NK-92 treated with Interleukin-12 subunit alpha and Interleukin-12 subunit beta, amount 100 ng/mL, for 24 hours (cell line): ENCODE results near the gene UBTD1.
A peak's percentile ranks its signal among the peaks of the same experiment; 100 is the strongest.
"Not testable (repeated sequence)": the region's sequence is repeated elsewhere in the genome, so short reads cannot be mapped to it uniquely, and the experiment has no call there.

Experiments
- DNase-seq: peaks from one replicate; lab custom pipeline; 2025; lab: John Stamatoyannopoulos, UW

Gene UBTD1

DNA sequence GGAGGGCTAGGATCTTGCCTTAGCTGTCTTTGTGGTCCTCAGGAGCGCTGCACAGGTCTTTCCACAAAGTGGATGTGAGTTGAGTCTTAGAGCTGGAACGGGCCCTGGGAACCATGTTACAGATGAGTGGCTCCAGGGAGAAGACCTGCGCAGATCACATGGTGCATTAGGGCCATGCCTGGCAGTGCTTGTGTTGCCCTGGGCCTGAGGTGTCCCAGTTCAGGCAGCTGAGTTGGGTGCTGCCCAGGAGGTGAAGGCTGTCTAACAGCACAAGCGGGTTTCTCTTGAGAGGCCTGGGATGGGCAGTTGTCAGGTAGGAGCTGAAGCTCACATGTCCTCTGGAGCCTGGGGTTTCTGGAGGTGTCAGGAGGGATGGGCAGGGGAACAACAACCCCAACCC is 40.1 kb downstream of the UBTD1 start:
- DNase-seq = no peak

DNA sequence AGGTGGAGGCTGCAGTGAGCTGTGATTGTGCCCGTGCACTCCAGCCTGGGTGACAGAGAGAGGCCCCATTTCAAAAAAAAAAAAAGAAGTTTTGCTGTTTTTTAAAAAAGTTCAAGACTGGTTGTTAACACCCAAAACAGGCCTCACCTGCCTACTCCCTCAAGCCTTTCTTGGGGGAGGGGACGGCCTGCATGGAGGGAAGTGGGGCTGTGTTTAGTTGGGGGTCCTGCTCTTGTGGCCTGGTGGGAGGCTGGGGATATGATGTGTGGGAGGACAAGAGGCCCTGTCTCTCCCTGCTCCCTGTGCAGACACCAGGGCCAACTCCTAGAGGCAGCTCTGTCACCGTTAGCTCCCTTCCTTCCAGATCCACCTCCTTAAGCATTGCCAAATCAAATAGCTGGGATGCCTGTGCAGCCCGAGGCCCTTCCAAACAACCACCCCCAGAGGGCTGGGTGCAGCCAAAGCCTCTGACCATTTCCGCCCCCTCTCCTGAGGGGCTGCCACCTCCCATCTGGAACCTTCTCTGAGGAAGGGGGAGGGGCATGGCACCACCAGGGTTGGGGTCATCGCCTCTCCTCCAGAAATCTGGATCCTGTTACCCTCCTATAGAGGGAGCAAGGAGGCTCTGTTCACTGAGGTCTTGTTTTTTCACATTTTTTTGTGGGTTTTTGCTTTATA is 40.9 kb downstream of the UBTD1 start:
- DNase-seq = no peak

DNA sequence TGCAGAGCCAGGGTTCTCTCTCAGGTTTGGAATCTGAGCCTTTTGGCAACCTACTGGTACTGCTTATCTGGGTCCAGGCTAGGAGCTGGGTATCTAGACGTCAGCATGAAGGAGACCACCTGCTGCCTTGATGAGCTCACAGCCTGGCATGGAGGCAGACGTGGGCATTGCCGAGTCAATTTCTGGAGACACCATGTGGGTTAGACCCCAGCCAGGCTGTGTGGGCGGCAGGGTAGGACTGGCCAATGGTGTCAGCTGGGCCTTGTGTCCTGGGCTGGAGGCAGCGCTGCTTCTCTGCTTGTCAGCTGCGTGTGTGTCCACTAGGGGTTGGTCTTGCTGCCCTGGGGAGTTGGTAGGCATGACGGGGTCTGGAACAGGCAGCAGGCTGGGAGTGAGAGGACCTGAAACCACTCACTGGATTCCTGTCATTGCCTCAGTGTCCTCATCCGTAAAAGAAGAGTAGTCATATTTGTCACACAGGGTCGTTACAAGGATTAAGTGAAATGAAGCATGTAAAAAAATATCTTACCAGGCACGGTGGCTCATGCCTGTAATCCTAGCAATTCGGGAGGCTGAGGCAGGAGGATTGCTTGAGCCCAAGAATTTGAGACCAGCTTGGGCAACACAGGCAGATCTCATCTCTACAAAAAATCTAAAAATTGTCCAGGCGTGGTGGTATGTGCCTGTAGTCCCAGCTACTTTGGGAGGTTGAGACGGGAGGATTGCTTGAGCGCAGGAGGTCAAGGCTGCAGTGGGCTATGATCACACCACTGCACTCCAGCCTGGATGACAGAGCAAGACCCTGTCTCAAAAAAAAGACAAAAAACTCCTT is 42.2 kb downstream of the UBTD1 start:
- DNase-seq = no peak

DNA sequence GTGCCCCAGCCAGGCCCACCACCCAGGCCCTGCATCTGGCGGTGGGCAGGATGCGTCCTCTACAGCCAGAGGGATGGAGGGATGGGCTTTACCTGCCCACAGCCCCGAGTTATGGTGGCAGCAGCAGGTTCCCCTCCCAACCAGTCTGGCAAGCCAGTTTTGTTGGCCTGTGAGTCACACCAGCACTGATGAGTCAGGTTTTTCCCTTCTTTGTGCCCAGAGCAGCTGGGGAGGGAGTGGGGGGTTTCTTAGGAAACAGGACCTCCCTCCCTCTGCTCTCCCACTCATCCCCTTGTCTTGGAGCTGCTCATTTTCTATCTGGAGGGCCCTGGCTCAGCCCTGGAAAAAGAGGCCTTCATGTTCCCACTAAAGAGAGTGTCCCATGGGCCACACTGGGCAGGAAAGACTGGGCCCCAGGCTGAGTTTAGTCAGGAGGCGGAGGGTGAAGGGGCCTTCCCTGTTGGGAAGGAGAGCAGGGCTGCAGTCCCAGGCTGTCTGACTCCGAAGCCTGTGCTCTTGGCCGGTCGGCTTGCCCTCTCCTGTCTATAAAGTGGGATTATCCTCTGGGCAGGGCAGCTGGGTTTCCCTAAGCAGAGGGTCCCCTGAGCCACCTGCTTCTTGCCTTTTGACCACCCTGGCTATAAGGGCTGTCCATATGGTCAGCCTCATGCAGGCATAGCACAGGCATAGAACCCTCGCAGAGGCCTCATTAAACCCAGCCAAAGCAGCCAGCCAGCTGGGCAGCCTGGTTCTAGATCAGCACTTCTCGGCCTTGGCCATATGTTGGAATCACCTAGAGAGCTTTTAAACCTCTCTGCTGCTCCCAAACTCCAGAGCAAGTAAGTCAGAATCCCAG is 43.7 kb downstream of the UBTD1 start:
- DNase-seq = peak; percentile 40

DNA sequence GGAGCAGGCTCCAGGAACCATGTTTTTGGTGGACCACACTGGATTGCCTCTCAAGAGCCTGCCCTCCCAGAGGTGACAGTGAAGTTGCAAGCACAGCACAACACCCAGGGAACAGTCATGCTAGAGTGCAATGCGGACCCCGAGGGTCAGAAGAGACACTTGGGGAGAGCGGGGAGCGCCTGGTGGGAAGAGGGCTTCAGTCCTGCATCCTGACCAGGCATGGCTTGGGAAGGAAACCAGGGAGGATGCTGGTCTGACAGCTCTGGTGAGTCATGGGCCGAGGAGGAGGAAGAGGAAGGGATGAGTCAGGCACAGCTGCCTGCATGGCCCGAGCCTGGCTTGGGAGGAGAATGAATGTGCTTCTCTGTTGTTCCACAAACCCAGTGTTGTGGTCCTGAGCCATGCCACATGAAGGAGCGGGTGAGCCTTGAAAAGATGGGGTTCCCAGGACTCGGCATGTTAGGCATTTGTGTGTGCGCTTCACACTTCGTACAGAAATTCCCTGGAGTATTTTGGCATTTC is 44.4 kb downstream of the UBTD1 start:
- DNase-seq = peak; percentile 59

DNA sequence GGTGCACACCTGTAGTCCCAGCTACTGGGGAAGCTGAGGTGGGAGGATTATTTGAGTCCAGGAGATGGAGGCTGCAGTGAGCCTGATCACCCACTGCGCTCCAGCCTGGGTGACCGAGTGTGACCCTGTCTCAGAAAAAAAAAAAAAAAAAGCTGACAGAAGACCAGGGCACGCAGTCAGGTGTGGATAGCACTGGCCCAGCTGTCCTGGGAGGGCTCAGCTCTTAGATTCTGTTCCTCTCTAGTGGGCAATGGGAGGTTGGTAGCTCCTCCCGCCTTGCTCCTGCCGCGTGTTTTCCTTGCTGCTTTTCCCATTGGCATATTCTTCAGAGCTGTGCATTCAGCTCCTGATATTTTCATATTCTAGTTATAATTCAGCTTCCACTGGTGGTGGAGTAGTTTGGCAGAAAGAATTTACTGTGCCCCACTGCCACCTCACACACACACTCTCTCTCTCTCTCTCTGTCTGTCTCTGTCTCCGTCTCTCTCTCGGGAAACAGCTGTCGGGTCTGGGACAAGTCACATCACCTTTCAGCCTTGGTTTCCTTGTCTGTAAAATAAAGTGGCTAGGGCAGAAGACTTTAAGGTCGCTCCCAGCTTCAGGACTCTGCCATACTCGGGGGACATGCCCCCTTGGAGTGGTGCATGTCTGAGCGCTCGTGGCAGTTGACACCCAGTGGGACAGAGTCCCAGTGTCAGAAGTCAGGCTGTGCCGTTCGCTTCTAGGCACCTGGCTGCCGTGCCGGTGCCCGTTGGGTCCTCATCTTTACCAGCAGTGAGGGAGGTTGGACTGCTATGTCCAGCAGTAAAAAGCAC is 47.9 kb downstream of the UBTD1 start:
- no peak for DNase-seq

DNA sequence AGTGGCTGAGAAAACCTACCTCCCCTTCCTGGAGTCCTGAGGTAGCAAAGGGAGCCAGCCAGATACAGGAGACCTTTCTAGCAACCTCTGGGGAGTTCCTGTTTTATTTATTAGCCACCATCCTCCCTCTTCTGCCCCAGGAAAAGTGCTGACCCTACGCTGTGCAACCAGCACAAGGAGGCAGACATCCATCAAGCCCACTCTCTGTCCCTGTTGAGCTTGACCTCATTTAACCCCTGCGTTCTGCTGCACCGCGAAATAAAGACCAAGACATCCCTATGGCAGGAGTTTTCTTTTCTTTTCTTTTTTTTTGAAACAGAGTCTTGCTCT is 48.5 kb downstream of the UBTD1 start:
- DNase-seq = no peak

DNA sequence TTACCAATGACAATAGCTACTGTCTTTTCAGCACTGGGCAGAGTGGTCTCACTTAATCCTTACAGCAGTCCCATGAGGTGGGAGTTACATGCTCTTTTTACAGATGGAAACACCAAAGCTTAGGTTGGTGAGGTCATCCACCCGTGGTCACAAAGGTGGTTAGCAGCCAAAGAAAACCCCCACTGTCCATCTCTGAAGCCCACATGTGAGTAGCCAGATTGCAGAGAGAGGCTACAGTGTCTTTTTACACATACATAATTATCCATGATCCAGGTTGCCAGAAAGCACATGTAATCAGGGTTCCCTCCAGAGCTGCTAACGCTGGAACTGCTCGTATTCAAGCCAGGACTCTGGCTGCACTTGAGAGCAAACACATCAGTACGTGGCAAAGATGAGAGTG is 49.2 kb downstream of the UBTD1 start:
- no peak for DNase-seq

DNA sequence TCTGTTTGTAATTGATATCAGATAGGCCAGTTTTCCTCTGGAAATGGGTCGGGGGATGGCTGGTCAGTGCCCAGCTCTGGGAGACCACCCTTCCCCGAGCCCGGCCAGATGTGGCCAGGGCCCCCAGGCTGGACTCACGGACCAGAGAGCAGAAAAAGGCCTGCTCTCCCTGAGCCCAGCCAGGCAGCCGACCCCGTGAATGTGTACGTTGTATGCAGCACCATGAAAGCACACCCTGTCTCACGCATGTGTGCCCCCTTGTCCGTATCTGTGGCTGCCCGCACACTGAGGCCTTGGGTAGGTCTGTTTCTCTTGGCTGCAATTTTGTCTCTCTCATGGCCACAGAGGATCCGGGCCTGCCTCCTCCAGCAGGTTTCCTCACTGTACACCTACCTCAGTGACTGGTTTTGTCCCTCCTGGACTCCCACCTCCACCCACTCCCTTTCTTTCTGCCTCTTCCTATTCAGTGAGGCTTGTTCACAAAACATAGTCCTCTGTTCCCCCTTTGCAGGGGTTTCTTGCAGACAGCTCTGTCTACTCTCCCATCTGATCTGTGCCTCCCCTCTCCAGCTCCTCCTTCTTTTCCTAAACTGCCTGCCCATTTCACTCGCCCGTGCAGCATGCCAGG is 50.2 kb downstream of the UBTD1 start:
- no peak for DNase-seq

DNA sequence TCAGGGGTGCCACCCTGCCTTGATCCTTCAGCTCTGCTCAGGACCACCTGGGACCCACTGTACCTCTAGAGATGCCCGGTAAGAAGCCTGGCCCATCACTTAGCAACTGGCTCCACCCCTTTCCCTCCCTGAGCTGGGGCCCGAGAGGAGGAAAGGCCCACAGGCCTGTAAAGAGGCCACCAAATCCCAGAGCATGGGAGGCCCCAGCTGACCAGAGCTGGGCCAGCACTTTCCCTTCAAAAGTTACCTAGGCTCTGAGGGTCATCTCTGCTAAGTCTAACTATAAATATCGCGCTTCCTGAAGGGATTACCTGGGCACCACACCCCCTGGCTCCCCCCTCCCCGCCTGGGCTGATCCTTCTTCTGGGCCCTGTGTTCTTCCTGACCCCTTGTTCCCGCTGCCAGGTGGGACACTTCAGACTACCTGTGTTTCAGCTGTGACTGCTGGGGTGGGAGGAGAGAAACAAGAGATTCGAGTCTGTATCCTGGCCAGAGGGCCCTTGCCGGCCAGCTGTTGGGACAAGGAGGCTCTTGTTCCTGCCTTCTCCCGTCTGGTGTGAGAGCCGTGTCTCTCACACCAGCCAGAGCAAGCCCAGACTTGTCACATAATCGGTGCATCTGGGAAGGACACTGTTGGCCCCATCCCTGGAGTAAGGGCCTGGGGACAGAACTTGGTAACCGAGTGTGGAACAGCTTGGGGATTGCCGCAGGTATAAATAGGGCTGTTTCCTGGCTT is 51.0 kb downstream of the UBTD1 start:
- no peak for DNase-seq

DNA sequence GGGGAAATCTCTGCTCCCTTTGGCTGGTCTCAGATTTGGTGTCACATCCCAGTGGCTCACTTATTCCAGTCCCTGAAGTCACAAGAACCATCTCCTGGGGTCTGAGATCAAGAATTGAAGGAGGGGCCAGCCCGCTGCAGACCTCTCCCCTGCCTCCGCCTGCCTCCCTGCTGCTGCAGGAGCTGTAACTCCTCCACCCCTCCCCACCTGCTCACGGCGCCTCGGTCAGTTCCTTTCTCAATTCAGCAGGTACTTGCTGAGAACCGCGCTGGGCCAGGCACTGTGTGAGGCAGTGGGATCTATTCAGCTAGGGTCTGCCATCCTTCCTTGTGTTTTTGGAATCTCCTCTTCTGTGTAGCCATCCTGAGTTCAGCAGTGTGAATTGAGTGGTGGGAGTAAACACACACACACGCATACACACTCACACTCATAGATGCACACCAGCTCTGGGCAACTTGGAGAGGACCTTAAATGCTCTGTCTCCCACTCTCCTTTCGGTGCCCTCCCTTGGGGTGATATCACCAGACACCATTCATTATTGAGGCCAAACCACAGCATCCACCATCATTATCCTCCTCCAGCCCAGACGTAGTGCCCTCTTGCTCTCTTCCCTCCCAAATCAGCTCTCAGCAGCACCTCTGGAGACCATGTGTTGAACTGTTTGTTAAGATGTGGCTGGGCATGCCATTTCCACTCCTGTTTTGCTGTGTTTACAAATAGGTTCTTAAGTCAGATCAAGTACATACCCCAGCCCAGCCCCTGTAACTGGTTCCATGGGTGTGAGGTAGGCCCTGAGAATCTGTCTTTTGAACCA is 51.8 kb downstream of the UBTD1 start:
- no peak for DNase-seq

DNA sequence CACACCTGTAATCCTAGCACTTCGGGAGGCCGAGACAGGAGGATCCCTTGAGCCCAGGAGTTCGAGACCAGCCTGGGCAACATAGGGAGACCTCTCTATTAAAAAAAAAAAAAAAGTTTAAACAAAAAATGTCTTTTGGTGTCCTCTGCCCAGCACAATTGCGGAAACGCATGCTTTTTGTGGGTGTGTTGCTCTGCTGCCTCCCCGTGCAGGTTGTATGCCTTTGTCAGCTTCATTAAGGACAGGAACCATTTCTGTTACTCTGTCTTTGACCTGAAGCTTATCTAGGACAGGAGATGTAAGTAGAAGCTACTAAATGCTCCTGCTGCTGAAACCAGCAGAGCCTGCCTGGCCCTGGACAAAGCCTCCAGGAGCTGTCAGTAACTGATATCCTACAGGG is 52.5 kb downstream of the UBTD1 start:
- no peak for DNase-seq

DNA sequence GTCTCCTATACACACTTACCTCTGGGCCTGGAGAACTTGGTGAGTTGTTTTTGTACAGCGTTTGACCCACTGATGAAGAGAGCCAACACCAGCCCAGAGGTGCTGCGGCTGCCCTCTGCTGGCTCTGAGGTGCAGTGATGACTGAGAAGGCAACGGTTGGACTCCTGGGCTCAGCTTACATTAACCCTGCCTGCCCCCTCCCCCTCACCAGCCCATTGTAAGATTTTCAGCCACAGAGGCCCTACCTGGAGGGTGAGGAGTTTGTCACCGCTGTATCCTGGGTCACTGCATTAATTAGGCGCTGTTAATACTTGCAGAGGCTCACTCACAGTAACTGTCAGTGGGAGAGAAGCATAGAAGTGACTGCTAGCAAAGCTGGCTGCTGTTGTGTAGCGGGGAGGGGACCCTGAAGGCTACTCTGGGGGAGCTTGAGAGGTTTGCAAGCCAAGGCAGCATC is 54.9 kb downstream of the UBTD1 start:
- peak; percentile 49 for DNase-seq

DNA sequence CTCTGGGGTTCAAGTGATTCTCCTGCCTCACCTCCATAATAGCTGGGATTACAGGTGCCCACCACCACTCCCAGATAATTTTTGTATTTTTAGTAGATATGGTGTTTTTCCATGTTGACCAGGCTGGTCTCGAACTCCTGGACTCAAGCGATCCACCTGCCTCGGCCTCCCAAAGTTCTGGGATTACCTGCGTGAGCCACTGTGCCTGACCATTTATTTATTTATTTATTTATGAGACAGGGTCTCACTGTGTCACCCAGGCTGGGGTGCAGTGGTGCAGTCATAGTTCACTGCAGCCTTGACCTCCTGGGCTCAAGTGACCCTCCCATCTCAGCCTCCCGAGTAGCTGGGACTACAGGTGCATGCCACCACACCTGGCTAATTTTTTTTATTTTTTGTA is 55.6 kb downstream of the UBTD1 start:
- not testable (repeated sequence) for DNase-seq

DNA sequence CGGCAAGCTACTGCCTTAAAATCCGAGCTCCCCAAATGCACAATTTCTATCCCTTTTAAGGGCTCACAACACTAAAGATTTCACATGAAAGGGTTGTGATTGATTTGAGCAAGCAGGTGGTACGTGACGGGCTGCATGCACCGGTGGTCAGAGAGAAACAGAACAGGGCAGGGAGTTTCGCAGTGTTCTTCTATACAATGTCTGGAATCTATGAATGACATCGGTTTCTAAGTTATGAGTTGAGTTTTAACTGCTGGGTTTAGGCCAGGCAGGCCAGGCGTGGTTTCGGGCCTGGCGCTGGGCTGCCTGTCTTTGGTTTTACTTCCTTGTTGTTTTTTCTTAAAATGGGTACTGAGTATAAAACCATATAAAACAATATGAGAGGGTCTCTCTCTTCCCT is 56.8 kb downstream of the UBTD1 start:
- not testable (repeated sequence) for DNase-seq

DNA sequence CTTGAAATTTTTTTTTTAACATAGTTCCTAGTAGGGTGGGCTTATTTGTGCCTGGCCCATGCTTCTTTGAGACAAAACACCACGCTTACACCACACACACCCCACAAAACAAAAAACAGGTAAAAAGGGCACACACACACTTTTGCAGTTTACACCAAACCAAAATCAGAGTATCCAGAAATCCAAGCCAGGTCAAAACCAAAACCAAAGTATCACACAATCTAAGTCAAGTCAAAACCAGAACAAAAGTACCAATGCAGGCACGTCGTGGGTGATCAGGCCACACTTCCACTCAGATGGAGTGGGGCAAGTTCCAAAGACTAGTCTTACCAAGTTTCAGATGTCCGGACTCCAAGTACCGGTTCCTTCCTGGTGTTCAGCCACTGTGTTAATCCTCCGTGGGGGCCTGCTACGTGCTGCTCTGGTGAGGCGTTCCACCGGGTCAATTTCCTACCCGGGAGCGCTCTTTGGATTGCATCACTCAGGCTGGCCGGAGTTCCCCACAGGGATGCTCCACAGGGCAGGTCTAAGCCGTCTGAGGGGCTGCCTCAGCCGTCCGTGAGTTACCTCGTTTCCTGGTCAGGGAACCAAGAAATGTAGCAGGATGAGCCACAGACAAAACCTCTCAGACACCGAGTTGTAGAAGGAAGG is 62.1 kb downstream of the UBTD1 start:
- not testable (repeated sequence) for DNase-seq

DNA sequence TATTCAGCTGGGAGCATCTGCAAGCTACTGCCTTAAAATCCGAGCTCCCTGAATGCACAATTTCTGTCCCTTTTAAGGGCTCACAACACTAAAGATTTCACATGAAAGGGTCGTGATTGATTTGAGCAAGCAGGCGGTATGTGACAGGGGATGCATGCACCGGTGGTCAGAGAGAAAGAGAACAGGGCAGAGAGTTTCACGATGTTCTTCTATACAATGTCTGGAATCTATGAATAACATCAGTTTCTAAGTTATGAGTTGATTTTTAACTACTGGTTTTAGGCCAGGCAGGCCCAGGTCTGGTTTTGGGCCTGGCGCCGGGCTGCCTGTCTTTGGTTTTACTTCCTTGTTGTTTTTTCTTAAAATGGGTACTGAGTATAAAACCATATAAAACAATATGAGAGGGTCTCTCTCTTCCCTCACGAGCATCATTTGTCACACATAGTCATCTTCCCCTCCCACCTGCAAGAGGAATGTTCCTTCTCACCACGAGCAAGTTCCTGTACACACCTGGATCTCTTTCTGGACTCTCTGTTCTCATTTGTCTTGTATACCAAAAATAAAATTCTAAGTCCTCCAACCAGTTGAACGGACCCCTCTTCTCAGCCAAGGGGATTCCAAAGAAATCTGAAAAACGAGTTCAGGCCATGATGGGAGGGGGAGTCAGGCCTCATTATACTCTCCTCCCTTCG is 62.8 kb downstream of the UBTD1 start:
- DNase-seq = not testable (repeated sequence)

DNA sequence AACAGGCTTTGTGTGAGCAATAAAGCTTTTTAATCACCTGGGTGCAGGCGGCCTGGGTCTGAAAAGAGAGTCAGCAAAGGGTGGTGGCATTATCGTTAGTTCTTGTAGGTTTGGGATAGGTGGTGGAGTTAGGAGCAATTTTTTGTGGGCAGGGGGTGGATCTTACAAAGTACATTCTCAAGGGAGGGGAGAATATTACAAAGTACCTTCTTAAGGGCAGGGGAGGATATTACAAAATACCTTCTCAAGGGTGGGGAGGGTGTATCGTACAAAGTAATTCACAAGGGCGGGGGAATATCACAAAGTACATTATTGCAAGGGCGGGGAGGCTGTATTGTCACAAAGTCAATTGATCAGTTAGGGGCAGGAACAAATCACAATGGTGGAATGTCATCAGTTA is 63.6 kb downstream of the UBTD1 start:
- DNase-seq = not testable (repeated sequence)
